ENCODE results near the gene OTUD6A.

Gene OTUD6A

GRCh38 chrX:70062076-70062475 is at the start of gene OTUD6A:
Gene OTUD6A, plus strand, starts transcription at chrX:70062457. Its CDS starts 68 bp downstream, at chrX:70062525.
- DNase-seq = no peak

DNA sequence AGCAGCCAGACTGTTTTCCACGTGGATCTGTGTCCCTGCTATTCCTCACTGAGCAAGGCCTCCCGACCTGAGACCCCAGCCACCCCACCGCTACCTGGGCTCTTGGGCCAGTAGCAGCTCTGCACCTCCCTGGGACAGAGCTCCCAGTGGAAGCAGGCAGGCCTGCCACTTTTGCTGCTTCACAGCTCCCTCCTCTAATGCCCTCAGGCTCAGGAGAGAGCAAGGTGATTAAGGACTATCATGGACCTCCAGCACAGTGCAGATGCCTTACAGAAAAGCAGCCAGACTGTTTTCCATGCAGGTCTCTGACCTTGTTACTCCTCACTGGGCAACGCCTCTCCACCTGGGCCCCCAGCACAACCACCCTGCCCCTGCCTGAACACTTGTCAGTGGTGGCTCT is 49.5 kb upstream of the OTUD6A start:
- no peak for DNase-seq

GRCh38 chrX:70013466-70014381 is 48.5 kb upstream of the OTUD6A start:
- no peak for DNase-seq

DNA sequence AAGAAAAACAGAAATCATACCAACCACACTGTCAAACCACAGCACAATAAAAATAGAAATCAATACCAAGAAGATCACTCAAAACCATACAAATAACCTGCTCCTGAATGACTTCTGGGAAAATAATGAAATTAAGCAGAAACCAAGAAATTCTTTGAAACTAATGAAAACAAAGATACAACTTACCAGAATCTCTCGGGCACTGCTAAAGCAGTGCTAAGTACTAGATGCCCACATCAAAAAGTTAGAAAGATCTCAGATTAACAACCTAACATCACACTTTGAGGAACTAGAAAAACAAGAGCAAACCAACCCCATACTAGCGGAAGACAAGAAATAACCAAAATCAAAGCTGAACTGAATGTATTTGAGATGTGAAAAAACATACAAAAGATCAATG is 45.7 kb upstream of the OTUD6A start:
- no peak for DNase-seq

DNA sequence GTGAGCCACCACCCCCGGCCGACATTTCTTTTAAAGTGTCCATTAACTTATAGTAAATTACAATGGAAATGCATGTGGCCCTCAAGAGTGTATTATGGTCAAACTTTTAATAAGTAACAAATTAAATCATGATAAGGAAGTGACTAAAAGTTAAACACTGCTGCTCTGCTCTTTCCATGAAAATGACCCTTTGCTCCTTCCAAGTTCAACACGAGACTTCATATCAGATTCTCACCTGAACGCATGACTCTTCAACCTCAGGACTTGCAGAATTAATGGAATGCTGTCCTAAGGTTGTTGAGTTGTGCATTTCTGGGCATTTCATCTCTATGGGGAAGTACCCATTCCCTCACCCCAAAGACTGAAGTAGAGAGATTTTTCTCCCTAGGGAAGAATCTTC is 39.6 kb upstream of the OTUD6A start:
- no peak for DNase-seq

GRCh38 chrX:70025464-70025863 is 36.8 kb upstream of the OTUD6A start:
- DNase-seq = no peak

GRCh38 chrX:70026112-70026850 is 36.0 kb upstream of the OTUD6A start:
- DNase-seq = no peak

GRCh38 chrX:70026851-70027200 is 35.4 kb upstream of the OTUD6A start:
- DNase-seq = no peak

- no peak for DNase-seq
These were observed 32.4 kb upstream of the OTUD6A start for GRCh38 chrX:70029863-70030262.

DNA sequence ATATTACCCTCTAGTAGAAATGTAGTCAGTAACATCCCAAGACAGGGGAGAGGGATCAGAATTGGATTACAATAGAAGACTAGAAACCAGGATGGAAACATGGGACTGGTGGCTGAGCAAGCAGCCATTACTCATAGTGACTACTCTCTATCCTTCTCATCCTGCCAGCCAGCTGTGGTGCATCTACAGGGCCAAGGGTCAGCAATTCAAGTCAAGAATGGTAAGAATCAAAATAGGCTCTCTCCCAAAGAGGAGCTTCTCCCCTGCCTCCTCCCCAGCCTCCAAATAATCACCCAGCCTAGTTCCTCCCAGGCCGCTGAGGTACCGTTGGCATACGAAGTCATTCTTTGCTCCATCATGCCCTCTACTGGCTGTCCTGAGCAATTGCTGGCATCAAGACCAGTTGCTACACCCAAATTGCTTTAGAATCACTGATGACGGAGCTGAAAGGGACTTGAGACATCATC is 31.9 kb upstream of the OTUD6A start:
- DNase-seq = peak; percentile 50

DNA sequence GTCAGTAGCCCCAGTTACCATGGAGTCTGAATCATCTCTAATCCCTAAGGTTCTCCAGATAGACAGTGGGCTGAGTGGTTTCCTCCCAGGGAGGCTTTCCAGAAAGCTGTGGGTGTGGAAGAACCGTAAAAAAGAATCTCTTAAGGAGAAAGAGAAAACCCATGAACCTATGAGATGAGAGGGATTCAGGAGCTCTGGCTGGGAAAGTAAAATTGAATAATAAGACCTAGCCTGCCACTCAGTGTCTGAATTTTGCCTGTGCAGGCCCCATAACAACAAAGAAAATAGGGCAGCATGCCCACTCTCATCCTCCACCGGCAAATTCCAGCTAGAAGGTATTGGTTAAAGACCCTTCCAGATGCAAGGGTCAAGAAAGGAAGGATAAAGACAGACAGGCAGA is 29.5 kb upstream of the OTUD6A start:
- DNase-seq = no peak

DNA sequence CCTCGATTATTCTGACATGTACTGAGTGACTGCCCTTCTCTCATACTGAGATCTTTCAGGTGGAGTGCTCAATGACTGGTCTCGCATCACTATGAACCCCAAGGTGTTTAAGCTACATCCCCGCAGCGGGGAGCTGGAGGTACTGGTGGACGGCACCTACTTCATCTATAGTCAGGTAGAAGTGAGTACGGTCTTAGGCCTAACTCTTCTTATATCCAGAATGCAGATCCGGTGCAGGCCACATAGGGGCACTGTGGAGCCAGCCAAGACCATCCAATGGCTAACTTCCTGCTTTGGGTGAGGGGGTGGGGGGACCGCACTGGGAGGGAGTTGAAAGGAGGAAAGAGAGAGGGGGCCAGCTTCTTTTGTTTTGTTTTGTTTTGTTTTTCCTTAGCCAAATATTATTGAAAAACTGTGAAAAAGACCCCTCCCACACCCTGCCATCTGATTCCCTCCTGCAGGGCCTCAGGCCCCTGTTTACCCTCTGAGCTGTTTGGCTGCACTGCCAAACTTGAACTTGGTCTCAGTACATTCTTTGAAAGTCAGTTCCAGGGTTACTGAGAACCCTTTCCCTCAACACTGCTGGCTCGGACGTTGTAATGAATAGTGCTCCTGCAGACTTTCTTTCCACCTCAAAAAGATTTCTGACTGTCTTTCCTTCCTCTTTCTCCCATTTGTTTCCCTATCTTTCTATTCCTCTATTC is 28.8 kb upstream of the OTUD6A start:
- peak; percentile 57 for DNase-seq

DNA sequence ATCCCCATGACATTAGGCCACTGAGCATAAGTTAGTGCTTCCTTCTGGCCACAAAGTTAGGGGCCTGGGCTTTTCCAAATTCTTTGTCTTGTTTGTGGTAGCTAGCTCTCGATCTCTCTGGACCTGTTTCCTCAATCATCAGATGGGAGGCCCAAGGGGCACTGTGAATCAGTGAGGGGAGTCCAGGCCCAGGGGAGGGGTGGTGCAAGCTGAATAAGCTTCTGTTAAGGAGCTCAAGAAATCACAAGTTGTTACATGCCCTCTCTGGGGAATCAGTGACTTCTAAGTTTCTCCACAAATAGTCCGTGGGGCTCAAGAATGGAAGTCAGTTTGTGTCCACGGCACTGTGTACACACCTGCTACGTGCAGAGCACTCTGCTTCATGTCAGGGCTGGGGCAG is 27.6 kb upstream of the OTUD6A start:
- DNase-seq = no peak

- DNase-seq = no peak
These were observed 23.7 kb upstream of the OTUD6A start for GRCh38 chrX:70038515-70038914.

DNA sequence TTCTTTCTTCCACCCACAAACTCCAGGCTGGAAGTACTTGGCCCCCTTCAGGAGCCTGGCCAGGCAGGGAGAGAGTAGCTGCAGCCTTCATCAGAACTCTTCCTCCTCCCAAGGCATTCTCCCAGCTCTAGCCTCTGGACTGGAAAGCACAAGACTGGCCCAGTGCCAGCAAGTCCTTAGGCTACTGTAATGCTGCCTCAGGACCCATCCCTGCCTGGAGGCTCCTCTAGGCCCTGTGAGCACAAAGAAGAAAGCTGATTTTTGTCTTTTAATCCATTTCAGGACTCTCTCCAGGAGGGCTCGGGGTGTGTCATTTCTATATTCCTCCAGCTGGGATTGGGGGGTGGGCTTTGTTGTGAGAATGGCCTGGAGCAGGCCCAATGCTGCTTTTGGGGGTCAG is 23.3 kb upstream of the OTUD6A start:
- no peak for DNase-seq

- no peak for DNase-seq
These were observed 22.5 kb upstream of the OTUD6A start for GRCh38 chrX:70039758-70040157.

GRCh38 chrX:70041993-70042392 is 20.3 kb upstream of the OTUD6A start:
- no peak for DNase-seq

DNA sequence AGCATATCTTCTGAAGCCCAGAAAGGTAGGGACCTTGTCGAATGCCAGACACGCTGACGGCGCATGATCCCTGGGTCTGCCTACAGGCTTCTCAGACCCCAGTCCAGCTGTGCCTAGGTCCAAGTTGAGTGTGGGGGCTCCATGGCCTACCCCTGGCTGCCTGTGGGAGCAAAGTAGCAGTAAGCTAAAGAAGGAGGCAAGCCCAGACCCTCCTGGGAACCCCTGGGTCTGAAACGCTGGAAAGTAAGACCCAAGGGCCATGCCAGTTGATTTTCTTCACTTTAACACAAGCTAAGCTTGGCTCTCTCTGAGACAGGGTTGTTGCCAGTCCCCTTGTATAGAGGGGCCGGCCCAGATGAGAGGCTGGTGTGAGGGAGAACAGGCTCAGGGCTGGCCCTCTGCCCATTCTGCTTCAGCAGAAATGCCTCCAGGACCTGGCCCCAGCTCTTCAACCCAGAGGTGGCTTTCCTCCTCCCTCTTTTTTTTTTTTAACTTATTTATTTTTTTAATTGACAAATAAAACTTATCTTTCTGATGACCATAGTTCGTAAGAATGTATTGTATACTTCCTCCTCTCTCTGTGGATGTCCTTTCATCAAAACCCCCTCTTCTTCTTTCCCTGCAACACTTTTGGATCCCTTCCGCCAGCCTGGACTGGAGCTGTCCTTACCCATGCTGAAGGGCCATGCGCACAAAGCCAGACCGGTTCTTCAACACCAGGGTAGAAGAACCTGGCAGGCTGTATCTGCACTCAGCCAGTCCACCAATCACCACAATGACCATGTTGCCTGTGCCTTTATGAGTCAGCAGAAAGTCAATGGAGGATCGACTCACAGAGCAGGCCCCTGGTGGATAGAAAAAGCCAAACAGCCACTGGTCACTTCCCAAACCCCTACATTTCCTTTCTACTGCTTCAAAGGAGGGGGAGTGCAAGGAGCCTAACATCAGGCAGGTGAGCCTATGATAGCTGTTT is 19.6 kb upstream of the OTUD6A start:
- DNase-seq = no peak

GRCh38 chrX:70043685-70044084 is 18.6 kb upstream of the OTUD6A start:
- DNase-seq = no peak

- DNase-seq = no peak
These were observed 17.6 kb upstream of the OTUD6A start for GRCh38 chrX:70044541-70045245.

DNA sequence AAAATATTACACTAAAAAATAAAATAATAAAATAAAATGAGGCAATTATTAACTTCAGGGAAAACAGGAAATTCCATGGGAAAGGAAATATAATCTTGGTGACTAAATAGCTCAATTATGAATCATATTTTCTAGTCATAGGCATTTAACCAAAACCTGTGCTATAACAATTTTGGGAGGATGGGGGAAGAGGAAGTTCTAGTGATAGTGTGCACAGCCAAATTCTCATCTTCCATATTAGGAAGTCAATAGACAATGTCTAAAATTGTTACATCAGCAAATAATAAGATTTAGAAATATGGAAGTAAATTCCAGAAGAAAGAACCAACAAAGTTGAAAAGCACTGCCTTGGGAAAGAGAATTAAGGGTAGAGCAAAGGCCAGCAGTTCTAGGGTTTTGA is 15.3 kb upstream of the OTUD6A start:
- no peak for DNase-seq

DNA sequence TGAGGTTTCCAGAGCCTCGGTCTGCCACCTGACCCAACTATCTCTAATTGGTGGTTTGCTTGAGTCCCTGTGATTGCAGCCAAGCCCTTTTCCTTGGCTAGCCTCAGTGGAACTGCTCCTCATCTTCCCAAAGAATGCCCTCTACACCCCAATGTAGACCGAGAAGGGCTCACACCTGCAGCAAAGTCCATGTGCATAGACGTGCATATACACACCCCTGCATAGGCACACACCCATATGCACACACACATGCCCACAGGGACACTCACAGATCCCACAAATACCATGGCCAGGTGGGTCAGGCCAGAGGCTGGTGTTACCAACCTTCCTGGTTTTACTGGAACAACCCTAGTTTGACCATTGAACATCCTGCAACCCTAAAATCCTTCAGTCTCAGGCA is 12.9 kb upstream of the OTUD6A start:
- no peak for DNase-seq
